IPS-20b (cell line): ENCODE data around the gene ZNRD2.
A peak's percentile ranks its signal among the peaks of the same experiment; 100 is the strongest.

Source experiments
- H3K27ac ChIP-seq: one replicate; pipeline ENCODE4 v1.5.1; 2013; ENCODE audit warnings: low read length
- H3K27me3 ChIP-seq: 2 replicates; pipeline ENCODE4 v1.6.1; 2013; ENCODE audit warnings: mild to moderate bottlenecking, low read length, inconsistent platforms; ENCODE audit not compliant: insufficient read depth
- H3K36me3 ChIP-seq: 2 replicates; pipeline ENCODE4 v1.6.1; 2013; ENCODE audit warnings: low read depth, mild to moderate bottlenecking, inconsistent platforms, low read length, moderate library complexity; ENCODE audit not compliant: insufficient read depth
- H3K4me1 ChIP-seq: 2 replicates; pipeline ENCODE4 v1.6.1; 2013; ENCODE audit warnings: mild to moderate bottlenecking, control low read depth, inconsistent platforms, low read length, moderate library complexity; ENCODE audit not compliant: insufficient read depth
- H3K4me3 ChIP-seq: 2 replicates; pipeline ENCODE4 v1.5.1; 2013; ENCODE audit warnings: mild to moderate bottlenecking, low read length, inconsistent platforms
- H3K9ac ChIP-seq: 2 replicates; pipeline ENCODE4 v1.6.1; 2013; ENCODE audit warnings: low read depth, mild to moderate bottlenecking, inconsistent platforms, low read length, moderate library complexity
- H3K9me3 ChIP-seq: 2 replicates; pipeline ENCODE4 v1.6.1; 2013; ENCODE audit warnings: mild to moderate bottlenecking, low read depth, low read length, inconsistent platforms; ENCODE audit not compliant: insufficient read depth

ZNRD2 gene

DNA sequence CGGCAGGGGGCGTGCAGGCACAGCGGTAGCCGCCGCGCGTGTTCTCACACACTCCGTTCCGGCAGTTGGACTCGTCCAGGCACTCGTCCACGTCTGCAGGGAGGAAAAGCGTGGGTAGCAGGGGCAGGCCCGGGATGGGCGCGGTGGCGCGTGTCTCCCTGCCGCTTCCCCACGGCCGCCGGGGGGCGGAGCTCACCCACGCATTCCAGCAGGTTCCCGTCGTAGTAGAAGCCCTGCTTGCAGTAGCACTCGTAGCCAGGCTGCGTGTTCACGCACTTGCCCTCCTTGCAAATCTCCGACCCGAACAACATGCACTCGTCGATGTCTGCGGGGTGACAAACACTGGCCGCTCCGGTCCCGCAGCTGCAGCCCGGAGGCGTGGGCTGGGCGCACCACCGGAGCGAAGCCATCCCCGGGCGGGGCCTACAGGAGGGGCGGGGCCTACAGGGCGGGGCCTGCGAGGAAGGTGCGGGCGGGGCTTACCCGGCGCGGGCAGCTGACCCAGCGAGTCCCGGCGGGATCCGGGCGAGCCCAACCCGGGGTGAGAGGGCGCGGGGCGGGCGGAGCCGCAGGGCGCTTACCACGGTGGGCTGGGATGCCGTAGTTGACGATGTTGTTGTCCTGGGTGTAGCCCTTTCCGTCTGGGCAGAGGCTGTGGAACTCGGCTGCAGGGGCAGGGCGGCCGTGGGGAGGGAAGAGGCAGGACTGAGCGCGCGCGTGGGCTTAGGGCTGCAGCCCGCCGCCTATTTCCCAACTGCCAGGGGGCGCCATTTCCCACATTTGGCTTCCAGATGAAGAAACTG, 29.8 kb upstream of the ZNRD2 start:
- Histone ChIP-seq H3K9me3 (no peaks in the 10 kb centered on the region), H3K27me3 (peaks cover 72% of the 10 kb centered on the region), H3K36me3 (peaks cover 9% of the 10 kb centered on the region; the same call in 1 of the 2 replicates), H3K4me1 (no peaks in the 10 kb centered on the region), H3K27ac (no peak overlapping the region), H3K4me3 (peak overlapping the region; percentile 72), H3K9ac (no peak overlapping the region)

DNA sequence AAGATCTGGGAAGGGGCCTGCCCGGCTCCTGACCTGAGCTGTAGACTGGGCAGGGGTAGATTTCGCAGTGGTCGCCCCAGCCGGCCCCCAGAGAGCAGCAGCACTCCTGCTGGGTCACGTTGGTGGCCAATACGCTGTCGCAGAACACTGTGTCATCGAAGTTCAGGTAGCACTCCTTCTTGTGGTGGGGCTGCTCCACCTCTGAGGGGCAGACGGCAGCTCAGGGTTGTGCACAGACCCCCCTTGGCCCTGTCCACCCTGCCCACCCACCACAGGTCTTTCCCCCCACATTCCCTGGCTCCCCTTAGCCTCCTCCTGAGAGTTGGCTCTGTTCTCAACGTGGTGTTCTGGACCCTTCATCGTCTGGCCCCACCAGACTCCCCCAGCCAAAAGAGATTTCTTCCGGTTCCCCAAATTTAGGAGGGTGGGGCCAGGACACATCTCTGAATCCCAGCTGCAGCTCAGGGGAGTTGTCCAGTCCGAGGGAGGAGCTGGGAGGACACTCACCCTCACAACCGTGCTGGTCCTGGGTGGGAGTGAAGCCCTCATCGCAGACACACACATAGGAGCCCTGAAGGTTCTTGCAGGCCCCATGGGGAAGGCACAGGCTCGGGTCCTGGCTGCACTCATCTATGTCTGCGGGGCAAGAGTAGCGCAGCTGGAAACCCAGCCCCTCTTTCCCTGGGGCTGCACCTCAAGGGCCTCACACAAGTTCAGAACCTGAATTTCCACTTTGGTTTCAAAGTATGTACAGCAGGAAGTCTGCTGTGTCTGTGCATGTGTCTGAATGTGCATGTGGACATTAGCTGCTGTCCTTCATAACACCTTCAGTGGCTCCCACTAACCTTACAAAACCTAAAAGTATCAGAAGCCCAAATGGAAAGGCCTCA, 28.9 kb upstream of the ZNRD2 start:
- H3K4me3 ChIP-seq = peak overlapping the region; percentile 72; the same call in 1 of the 2 replicates
- peaks cover 3% of the 10 kb centered on the region; the same call in 1 of the 2 replicates for H3K36me3 ChIP-seq
- H3K27ac ChIP-seq = no peak overlapping the region
- H3K9me3 ChIP-seq = no peaks in the 10 kb centered on the region
- no peaks in the 10 kb centered on the region; the same call in 1 of the 2 replicates for H3K4me1 ChIP-seq
- no peak overlapping the region for H3K9ac ChIP-seq
- peaks cover 80% of the 10 kb centered on the region for H3K27me3 ChIP-seq

DNA sequence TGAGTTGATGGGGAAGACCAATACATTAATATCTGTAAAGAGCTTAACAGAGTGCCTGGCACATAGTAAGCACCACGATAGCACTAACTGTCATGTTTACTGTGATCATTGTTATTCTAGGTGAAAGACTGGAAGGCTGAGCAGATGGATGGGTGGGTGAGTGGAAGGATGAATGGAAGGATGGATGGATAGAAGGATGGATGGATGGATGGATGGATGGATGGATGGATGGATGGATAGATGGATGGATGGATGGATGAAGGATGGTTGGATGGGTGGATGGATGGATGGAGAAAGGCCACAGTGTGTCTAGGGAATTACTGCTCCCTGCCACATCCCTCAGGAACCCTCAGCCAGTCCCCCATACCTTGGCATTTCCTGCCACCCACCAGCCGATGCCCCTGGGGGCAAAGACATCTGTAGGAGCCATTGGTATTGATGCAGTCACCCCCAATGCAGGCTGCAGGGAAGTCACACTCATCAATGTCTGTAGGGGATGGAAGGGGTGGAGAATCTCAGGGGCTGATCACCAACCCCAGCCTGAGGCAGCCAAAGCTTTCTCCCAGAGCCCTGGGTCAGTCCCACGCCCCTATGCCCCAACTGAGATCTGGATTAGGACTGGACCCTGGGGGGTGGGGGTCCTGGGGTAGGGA, 27.4 kb upstream of the ZNRD2 start:
- H3K36me3 ChIP-seq = no peaks in the 10 kb centered on the region
- H3K4me3 ChIP-seq = no peak overlapping the region
- H3K27me3 ChIP-seq = peaks cover 91% of the 10 kb centered on the region
- H3K4me1 ChIP-seq = no peaks in the 10 kb centered on the region; the same call in 1 of the 2 replicates
- no peak overlapping the region for H3K27ac ChIP-seq
- no peak overlapping the region for H3K9ac ChIP-seq
- no peaks in the 10 kb centered on the region for H3K9me3 ChIP-seq

DNA sequence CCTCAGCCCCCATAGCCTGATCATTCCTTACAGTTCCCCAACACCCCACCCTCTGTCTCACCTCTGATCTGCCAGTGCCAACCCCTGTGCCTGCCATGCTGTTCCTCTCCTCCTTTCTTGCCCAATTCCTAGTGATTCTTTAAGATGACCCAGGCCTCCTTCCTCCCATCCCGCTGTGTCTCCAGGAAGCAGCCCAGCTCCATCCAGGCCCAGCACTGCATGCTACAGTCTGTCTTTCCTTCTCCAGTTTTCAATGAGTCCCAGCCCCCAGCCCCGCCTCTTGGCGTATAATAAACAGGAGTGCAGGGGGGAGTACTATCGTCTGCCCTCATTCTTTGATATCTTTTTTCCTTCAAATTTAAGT, 24.4 kb upstream of the ZNRD2 start:
- no peak overlapping the region for H3K27ac ChIP-seq

DNA sequence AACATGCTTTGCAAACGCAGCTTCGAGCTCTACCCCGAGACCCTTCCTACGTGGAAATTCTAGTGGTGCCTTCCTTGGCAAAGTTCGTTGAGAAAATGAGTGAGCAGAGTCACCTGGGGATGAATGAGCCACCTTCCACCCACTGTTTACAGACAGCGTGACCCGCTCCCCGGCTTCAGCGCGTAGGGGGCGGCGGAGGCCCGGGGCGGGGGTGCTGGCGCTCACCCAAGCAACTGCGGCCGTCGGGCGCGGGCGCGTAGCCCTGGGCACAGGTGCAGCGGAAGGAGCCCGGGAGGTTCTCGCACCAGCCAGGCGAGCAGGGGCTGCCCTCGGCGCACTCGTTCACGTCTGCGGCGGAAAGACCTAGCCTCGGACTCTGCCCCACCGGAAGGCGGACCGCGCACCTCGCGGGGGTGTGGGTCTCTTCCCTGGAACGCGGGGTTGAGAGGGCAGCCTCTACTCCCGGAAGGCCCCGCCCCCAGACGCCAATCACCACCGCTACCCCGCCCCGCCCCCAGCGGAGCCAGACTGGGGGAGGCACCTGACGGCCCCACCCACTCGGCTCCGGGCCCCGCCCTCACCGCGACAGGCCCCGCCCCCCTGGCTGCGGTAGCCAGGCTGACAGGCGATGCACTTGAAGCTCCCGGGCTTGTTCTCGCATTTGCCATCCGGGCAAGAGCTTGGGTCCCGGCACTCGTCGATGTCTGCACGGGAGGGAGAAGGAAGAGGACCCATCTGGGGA, 23.9 kb upstream of the ZNRD2 start:
- Histone ChIP-seq H3K36me3 (no peaks in the 10 kb centered on the region), H3K4me1 (no peaks in the 10 kb centered on the region; the same call in 1 of the 2 replicates), H3K9ac (no peak overlapping the region), H3K9me3 (no peaks in the 10 kb centered on the region), H3K4me3 (peak overlapping the region; percentile 67), H3K27me3 (peaks cover 90% of the 10 kb centered on the region), H3K27ac (no peak overlapping the region)

More for the DNA sequence above, 24.4 kb upstream of the ZNRD2 start:
- Histone ChIP-seq H3K27me3 (peaks cover 91% of the 10 kb centered on the region), H3K36me3 (no peaks in the 10 kb centered on the region), H3K9me3 (no peaks in the 10 kb centered on the region), H3K4me1 (no peaks in the 10 kb centered on the region; the same call in 1 of the 2 replicates), H3K9ac (no peak overlapping the region), H3K4me3 (peak overlapping the region; percentile 67)

DNA sequence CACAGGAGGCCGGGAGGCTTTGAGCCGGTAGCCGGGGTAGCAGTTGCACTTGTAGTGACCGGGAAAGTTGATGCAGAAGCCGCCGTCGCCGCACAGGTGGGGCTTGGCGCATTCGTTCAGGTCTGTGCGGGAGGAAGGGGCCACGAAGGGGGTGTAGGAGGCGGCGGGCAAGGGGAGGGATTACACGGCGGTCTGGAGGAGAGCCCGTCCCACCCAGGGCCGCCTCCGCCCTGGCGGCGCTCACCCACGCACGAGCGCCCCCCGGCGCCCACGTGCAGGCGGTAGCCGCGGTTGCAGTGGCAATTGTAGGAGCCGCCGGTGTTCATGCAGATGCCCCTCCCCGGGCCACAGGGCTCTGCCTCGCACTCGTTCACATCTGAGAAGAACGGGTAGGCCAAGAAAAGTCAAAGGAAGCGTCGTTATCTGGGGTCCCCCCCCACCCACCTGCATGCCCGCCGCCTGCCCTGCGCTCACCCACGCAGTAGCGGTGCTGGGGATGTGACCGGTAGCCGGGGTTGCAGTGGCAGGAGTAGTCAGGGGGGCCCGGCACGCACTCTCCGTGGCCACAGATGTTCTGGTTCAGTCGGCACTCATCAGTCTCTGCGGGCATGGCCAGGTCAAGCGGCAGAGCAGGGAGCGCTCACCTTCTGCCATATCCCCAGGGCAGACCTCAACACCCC, 22.7 kb upstream of the ZNRD2 start:
- H3K36me3 ChIP-seq = no peaks in the 10 kb centered on the region
- no peaks in the 10 kb centered on the region for H3K9me3 ChIP-seq
- H3K4me3 ChIP-seq = no peak overlapping the region
- no peaks in the 10 kb centered on the region; the same call in 1 of the 2 replicates for H3K4me1 ChIP-seq
- H3K27ac ChIP-seq = no peak overlapping the region
- no peak overlapping the region for H3K9ac ChIP-seq
- peaks cover 92% of the 10 kb centered on the region for H3K27me3 ChIP-seq

DNA sequence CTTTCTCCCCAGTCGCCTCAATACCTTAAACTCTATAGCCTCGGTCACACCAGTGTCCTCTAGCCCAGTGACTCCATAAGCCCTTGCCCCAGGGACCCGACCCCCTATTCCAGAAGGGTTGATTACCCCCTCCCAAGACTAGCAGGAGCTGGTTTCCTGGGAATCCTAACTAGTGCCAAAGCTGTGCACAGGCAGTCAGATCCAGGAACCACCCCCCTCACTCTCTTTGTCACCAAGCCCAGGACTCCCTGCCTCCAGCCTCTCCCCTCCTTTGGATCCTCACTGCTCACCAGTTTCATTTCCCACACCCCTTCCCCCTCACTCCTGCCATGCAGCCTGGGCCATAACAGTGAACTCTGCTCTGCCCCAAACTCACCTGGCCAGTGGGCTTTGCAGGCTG, 21.9 kb upstream of the ZNRD2 start:
- Histone ChIP-seq H3K9me3 (no peaks in the 10 kb centered on the region), H3K4me1 (peaks cover 2% of the 10 kb centered on the region; the same call in 1 of the 2 replicates), H3K36me3 (no peaks in the 10 kb centered on the region), H3K27me3 (peaks cover 86% of the 10 kb centered on the region), H3K27ac (no peak overlapping the region), H3K4me3 (no peak overlapping the region), H3K9ac (no peak overlapping the region)

DNA sequence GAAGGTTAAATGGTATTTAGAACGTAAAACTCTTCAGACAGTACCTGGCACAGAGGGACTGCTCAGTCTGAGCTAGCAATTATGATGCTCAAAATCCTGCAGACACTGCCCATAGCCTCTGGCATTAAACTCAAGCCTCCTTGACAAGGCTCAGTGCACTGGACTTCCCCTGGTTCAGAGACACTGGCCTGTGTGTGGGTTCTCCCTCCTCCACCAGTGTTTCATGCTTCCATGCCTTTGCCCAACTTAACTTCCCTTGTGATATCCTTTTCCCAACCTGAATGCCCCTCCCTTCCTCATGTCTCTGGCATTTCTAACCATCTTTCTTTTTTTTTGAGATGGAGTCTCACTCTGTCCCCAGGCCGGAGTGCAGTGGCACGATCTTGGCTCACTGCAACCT, 21.2 kb upstream of the ZNRD2 start:
- no peak overlapping the region for H3K27ac ChIP-seq
- no peak overlapping the region for H3K4me3 ChIP-seq
- no peaks in the 10 kb centered on the region for H3K9me3 ChIP-seq
- H3K9ac ChIP-seq = no peak overlapping the region
- H3K27me3 ChIP-seq = peaks cover 85% of the 10 kb centered on the region
- peaks cover 5% of the 10 kb centered on the region; the same call in 1 of the 2 replicates for H3K4me1 ChIP-seq
- no peaks in the 10 kb centered on the region for H3K36me3 ChIP-seq

DNA sequence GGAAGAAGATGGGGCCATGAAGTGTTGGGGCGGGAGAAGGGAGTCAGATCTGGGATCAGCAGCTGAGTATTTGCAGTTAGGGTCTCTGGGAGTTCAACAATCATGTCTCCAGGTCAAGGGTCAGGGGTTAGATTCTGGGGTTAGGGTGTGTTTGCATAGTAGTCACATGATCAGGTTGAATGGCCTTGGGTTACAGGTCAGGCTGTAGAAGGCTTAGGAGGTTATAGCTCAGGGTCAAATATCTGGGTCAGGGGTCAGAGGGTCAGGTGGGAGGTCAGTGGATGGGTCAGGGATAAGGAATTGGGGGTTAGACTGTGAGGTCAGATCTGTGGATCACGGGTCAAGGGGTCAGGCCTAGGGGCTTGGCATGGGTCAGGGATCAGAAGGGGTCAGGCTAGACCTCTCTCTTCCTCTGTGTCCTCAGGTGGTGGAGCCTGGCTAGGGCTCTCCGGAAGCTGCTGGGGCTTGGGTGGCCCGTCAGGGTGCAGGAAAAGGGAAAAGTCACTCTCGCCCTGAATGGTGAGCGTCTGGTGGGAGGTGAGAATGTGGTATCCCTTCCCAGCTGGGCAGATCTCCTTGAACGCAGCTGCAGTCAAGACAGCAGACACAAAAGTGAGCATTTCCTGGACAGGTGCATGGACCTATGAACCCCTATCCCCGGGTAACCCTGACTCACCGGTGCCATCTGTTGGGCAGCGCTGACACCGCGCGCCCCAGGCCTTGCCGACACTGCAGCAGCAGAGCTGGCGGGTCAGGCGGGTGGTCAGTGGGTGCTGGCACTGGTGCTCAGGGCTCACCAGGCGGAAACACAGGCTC, 18.5 kb upstream of the ZNRD2 start:
- no peak overlapping the region for H3K9ac ChIP-seq
- H3K27ac ChIP-seq = no peak overlapping the region

DNA sequence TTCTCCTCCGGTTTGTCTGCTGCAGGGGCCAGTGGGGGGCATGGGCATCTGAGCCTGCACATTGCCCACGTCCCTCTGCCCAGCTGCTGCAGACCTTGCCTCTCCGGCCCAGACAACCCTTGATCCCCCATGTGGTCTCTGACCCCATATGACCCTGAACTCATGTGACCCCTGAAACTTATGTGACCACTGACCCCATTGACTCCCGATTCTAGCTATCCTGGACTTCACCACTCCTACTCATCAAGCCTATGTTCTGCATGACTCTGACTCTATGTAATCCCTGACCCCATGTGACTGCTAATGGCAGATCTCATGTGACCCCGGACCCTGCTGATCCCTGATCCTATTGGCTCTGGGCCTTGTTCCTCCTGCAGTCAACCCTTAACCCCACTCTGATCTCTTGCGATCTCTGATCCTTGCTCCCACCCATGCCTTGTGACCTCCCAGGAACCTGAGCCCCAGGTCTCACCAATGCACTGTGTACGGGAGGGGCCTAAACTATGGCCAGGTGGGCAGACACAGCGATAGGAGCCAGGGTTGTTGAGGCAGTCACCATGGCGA, 17.8 kb upstream of the ZNRD2 start:
- no peak overlapping the region for H3K9ac ChIP-seq
- peaks cover 81% of the 10 kb centered on the region for H3K27me3 ChIP-seq
- no peaks in the 10 kb centered on the region for H3K36me3 ChIP-seq
- peaks cover 14% of the 10 kb centered on the region for H3K4me1 ChIP-seq
- H3K4me3 ChIP-seq = no peak overlapping the region
- H3K9me3 ChIP-seq = no peaks in the 10 kb centered on the region
- H3K27ac ChIP-seq = no peak overlapping the region

More for the DNA sequence above, 18.5 kb upstream of the ZNRD2 start:
- no peaks in the 10 kb centered on the region for H3K9me3 ChIP-seq
- H3K36me3 ChIP-seq = no peaks in the 10 kb centered on the region
- no peak overlapping the region for H3K4me3 ChIP-seq
- H3K27me3 ChIP-seq = peaks cover 81% of the 10 kb centered on the region
- peaks cover 8% of the 10 kb centered on the region for H3K4me1 ChIP-seq
